Umbilical cord (tissue), 2 donors: ENCODE measurements around the gene MRPS25. TPM values are rescaled to one million over a fixed set of nuclear protein-coding genes. Genes with fewer than 3 reads are reported as not detected.

ENCODE experiments used
- DNase-seq: peaks from one replicate; pipeline ENCODE4 v3.0.0-alpha.2; 2015; ENCODE audit warnings: low spot score
- total RNA-seq: library from RNA; depleted of rRNA; stranded (reverse); fragments of >200 nt; gene quantifications from one replicate; pipeline ENCODE4 v1.2.3, GENCODE V29; 2014; ENCODE audit warnings: low replicate concordance; ENCODE audit not compliant: insufficient read depth

The MRPS25 gene
- total RNA-seq, 1 donor from 2014 or later: 7.9 TPM

GRCh38 chr3:15083252-15083651 is 18.1 kb upstream of the MRPS25 start:
- no peak for DNase-seq

- DNase-seq: no peak
Observed at GRCh38 chr3:15081960-15082664, 17.0 kb upstream of the MRPS25 start.

DNA sequence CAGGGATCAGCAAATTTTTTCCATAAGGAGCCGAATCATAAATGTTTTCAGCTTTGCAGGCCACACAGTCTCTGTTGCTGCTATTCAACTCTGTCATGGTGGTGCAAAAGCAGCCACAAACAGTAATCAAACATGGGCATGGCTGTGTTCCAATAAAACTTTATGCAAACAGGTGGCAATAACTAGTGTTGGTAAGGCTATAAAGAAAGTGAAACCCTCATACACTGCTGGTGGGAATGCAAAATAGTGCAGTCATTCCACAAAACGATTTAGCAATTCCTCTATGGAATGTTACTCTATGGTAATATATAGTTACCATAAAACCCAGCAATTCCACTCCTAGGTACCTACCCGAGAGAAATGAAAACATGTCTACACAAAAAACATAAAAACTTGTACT is 14.0 kb upstream of the MRPS25 start:
- no peak for DNase-seq

GRCh38 chr3:15074500-15074899 is 9.4 kb upstream of the MRPS25 start:
- no peak for DNase-seq

DNA sequence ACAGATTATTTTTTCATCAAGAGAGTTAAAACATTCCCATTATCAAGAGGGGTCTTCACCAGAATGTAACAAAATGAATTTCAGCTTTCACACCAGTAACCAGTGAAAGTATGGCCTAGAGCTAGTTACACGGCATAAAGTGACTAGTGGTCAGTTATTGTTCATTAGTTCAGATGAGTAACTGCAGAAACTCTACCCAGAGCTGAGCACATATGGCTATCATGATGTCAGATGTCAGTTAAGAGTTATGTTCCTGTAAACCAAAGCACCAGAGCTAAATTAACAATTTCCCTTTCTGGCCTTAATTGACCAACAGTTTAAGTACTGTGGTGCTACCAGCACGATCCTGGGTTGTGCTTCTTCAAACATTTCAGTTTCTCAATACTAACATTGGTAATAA is 6.6 kb upstream of the MRPS25 start:
- no peak for DNase-seq

DNA sequence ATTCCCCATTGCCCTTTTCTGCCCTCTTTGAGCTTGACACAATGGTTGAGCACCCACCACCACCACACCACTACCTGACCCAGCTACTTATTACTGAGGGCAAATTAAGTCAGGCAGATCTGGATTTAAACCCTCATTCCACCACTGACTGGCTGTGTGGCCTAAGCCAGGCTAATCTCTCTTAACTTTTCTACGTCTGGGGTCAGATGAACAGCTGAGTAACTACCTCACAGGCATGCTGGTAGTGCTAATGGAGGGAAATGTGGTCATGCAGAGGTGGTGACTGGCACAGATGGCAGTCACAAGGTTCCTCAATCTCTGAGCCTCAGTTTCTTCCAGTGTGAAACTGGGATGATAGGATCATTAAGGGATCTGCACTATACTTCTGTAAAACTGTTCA is 4.3 kb upstream of the MRPS25 start:
- no peak for DNase-seq

DNA sequence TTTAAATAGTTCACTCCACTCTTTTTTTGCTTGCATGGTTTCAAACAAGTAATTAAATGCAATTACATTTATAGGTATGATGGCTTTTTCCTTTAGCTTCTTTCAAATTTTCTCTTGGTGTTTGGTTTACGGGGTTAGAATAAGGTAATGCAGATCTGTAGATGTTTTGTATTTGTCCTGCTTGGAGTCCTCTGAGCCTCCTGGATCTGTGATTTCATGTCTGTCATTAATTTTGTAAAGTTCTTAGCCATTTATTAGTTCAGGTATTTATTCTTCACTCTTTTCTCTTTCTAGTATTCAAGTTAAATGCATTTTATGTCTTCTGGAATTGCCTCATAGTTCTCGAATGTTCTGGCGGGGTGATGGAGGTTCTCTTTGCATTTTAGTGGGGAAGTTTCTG is 1.4 kb upstream of the MRPS25 start:
- DNase-seq: no peak

GRCh38 chr3:15065550-15066007 is 464 bp upstream of the MRPS25 start:
- no peak for DNase-seq

- peak; percentile 15 for DNase-seq
Observed at GRCh38 chr3:15064299-15064834, 748 bp downstream of the MRPS25 start.

DNA sequence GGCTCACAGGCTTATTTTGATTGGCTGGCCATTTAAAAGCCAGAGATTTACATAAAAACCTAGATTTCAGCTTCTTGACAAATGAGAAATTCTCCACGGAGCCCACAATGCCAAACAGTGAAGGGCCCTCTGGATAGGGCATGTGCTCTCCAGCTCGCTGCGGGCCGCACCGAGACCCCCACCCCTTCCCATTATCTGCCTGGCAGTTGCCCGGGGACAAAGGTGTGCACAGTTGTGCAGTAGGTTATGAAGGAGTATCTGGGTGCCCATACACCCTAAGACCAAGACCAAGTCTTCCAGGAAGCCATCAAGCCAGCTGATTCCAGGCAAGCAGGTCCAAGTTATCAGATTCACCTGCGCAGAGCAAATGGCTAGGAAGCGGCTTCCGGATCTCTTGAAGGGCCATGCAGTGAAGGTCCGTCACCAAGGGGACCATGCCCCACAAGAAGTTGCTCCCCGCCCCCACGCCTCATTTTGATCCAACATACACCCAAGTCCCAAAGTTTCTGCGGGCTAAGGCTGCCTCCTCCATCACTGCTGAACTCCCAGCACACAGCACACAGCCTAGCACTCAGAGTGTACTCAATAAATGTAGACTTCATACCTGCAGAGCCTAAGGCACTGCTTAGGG is 1.3 kb downstream of the MRPS25 start:
- no peak for DNase-seq

DNA sequence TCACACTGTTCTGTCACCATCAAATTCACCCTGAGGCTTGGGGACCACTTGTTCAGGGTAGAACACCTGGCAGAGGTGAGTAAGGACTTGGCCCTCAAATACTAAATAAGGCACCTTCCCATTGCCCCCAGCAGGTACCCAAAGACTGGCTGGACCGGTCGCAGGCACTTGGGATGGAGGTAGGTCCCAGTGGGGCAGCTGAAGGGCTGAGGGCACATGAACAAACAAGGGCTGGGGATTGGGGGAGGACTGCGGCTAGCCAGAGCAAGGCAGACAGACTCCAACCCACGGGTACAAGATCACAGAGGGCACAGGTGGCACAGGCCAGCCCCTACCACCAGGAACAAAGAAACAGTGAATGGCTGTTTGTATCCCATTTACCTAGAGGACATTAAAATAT is 1.9 kb downstream of the MRPS25 start:
- DNase-seq: no peak

- DNase-seq: no peak
Observed at GRCh38 chr3:15060029-15060428, 5.1 kb downstream of the MRPS25 start.

DNA sequence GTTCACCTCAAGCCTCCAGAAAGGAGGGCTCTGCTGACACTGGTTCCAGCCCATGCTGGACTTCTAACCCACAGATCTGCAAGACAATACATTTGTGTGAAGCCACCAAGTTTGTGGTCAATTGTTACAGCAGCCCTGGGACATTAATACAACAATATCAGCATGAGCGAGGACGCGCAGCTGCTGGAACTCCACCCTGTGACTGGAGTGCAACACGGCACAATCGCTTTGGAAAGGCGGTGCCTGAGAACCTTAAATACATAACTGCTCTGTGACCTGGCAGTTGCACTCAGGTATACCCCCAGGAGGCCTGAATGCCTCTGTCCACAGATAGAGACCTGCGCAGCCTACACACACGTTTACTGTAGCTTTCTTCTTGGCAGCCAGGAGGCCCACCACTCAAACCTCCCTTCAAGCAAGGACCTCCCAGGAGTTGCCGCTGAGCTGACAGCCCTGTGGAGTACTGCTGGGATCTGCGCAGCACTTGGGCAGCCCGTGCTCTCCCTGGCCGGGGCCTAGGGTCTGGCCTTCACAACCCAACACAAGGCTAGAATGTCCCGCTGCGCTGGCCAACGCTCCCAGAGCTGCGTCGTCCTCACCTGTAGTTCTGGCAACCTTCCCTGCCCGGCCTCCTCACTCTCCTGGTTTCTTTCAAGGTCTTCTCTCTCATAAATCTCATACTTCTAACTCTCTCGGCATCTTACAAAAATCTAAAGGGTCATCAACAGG is 8.3 kb downstream of the MRPS25 start:
- no peak for DNase-seq

- no peak for DNase-seq
Observed at GRCh38 chr3:15055019-15055557, 10.0 kb downstream of the MRPS25 start.

DNA sequence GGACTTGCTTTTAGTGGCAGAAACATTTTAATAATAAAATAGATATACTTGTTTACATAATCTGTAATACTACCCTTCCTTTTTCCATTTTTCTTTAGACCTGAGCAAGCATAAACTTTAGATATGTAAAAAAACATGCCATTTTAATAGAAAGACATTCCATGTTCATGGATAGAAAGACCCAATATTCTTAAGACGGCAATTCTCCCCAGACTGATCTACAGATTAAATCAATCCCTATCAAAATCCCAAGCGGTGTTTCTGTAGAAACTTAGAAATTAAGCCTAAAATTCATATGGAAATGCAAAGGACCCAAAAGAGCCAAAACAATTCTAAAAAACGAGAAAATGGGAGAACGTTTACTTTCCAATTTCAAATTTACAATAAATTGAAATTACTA is 11.6 kb downstream of the MRPS25 start:
- DNase-seq: no peak

DNA sequence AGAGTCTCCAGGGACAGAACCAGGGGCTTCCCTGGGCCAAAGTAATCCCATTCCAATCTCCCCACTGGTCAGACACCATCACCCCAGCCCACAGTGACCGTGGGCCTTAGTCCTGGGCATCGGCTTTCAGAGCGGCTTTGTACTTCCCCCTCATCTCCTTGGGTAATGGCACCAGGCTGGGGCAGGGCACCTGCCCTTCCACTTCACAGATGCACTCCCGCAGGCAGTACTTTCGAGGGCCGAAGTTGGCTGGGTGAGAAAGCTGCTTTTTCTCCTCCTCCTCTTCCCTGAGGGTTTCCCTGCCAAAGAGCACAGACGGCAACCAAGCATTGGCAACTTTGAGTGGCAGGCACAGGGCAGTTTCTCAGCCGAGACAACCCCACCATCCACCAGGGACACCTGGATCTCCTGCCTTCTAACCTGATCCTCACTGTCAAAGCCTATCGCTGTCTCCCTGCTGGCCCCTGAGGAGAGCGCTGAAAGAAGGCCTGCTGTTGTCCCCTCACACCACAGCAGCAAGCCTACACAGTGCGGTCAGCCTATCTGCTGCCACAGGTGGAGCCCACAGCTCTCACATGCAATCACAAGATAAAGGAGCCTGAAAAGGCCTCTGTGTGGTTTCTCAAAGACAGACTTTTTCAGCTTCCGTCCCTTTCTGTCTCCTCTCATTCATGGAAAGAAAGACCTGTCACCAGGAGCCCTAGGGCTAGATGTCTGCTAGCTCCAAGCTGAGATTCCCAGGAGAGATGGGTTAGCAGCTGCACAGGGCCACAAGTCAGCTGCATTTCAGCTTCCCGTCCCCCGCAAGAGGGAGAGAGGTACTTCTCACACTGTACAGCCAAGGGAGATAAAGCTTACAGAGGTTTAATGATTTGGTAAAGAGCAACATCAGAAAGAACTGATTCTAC is 12.5 kb downstream of the MRPS25 start:
- no peak for DNase-seq

DNA sequence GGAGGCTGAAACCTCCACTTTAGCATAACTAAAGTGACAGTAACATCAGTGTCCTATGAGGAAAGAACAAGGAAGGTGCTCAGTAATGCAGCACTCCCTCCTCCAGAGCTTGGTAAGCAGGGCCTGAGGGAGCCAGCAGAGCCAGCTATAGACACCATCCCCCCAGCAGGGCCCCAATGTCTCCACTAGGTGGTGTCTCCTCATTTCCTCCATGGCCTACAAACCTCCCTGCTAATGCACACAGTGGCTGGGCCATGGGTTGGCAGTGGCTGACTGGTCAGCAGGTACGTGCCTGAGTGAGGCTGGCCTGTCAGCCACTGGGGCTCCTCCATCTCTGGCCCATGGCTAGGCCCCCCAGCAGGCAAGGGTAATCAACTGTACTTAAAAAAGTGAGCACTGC is 13.6 kb downstream of the MRPS25 start:
- DNase-seq: peak; percentile 28

- DNase-seq: no peak
Observed at GRCh38 chr3:15050405-15051092, 14.6 kb downstream of the MRPS25 start.

DNA sequence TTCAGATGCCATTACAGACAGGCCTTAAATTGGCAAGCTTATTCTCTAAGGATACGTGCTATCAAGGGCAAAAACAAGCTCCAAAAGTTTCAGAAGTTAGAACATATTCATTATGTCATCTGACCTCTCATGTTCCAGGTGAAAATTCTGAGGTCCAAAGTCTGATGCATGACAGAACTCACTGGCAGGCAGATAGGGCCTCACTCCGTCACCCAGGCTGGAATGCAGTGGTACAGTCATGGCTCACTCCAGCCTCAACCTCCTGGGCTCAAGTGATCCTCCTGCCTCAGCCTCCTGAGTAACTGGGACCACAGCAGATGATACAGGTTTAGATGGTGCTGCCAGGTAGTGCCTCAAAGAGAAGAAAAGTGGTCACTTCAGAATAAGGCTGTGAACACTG is 15.5 kb downstream of the MRPS25 start:
- DNase-seq: no peak

- DNase-seq: no peak
Observed at GRCh38 chr3:15045667-15046066, 19.4 kb downstream of the MRPS25 start.

- DNase-seq: no peak
Observed at GRCh38 chr3:15044326-15044725, 20.8 kb downstream of the MRPS25 start.
